ENCODE results near the gene MARCHF3. TPM values are rescaled to one million over a fixed set of nuclear protein-coding genes. Genes with fewer than 3 reads are reported as not detected.

The MARCHF3 gene
- total and polyA plus RNA-seq, 2 donors (not counting 3 experiments of a cell fraction or from before 2014, with no cell fraction given), result 31.9 to 35.0 TPM

DNA sequence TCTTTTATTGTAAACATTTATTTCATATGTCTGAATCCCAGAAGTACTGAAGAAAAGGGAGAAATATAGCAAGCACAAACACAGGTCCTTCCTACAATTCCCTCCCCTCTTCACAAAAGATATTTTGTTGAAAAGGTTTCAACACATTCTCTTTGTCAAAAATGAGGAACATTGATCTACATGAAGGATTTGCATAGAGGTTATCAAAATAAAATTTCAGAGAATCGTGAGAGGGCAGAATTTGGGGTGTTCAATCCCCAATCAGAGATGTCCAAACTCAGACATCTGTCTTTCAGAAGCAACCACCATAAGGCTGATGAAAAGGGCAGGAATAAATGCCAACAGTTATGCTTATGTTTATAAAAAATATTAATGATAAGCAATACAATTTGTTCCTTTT, 69.2 kb downstream of the MARCHF3 start:
- H4K20me1 ChIP-seq (replicated peaks; ENCODE audit: control insufficient read depth, extremely low read depth, insufficient read depth, low read length), result no peaks in the 10 kb centered on the region
- ChIA-PET POLR2A (no interaction called here), CTCF (no interaction called here)
- no peaks in the 10 kb centered on the region for H3K27me3 ChIP-seq (ENCODE audit: control insufficient read depth in 2 of 2, insufficient read depth in 2 of 2, low read length in 2 of 2)
- H3K4me1 ChIP-seq (ENCODE audit: control insufficient read depth, extremely low read depth, insufficient read depth, low read length), result peaks cover 13% of the 10 kb centered on the region
- no peaks in the 10 kb centered on the region for H3K9me3 ChIP-seq (replicated peaks; ENCODE audit: control insufficient read depth, insufficient read depth, low read length)
- no peak overlapping the region for H3K9ac ChIP-seq (replicated peaks; ENCODE audit: extremely low read depth, insufficient read depth, low read length)
- H3K36me3 ChIP-seq (ENCODE audit: control insufficient read depth in 2 of 2, extremely low read depth in 1 of 2, insufficient read depth in 2 of 2, low read length in 2 of 2), result no peaks in the 10 kb centered on the region
- no peak for DNase-seq (ENCODE audit: low read depth, low spot score)
- no peak overlapping the region for H3K27ac ChIP-seq (ENCODE audit: insufficient read depth, low read depth, low read length)
- FAIRE-seq, result no peak
- H3K79me2 ChIP-seq (ENCODE audit: control insufficient read depth, insufficient read depth, low read length), result peaks cover 54% of the 10 kb centered on the region
- intact Hi-C loops (cut with micrococcal nuclease), result loop anchor here (10.0 kb wide), 1 partner anchor 534 kb away; no protein-coding TSS in a partner anchor
- no TSS peak for BruUV-seq (replicated peaks)
- H2AFZ ChIP-seq (ENCODE audit: low read depth, low read length), result no peak overlapping the region
- peaks cover 2% of the 10 kb centered on the region for H3K9me1 ChIP-seq (replicated peaks; ENCODE audit: control insufficient read depth, extremely low read depth, insufficient read depth, low read length)
- no peak overlapping the region for H3K4me3 ChIP-seq (replicated peaks in 1 of 3; ENCODE audit: insufficient read depth in 1 of 3, low read depth in 1 of 3, low read length in 3 of 3)
- TF ChIP-seq FOS (IDR thresholded peaks at IDR 0.05; ENCODE audit: borderline replicate concordance, insufficient read depth, low read length), result no peak
- TF ChIP-seq MYC (IDR thresholded peaks at IDR 0.05; ENCODE audit: low read depth, low read length), result no peak
- no peak for TF ChIP-seq GATA2 (IDR thresholded peaks at IDR 0.05; ENCODE audit: insufficient read depth, insufficient read length, low read depth, low read length)
- TF ChIP-seq EZH2 (IDR thresholded peaks at IDR 0.05; ENCODE audit: borderline replicate concordance, low read depth, low read length, severe bottlenecking), result no peak
- no peak for TF ChIP-seq POLR2AphosphoS5 (IDR thresholded peaks at IDR 0.05; ENCODE audit: insufficient read depth, low read depth, low read length)
- TF ChIP-seq JUN (IDR thresholded peaks at IDR 0.05; ENCODE audit: borderline replicate concordance, insufficient read depth, insufficient read length, low read depth), result no peak
- TF ChIP-seq, protein P1, sequence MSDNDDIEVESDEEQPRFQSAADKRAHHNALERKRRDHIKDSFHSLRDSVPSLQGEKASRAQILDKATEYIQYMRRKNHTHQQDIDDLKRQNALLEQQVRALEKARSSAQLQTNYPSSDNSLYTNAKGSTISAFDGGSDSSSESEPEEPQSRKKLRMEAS (IDR thresholded peaks at IDR 0.05; ENCODE audit: insufficient read depth, insufficient read length), result no peak
- TF ChIP-seq POLR2A (IDR thresholded peaks at IDR 0.05; ENCODE audit: low read depth, low read length), result no peak
- TF ChIP-seq, protein P2, sequence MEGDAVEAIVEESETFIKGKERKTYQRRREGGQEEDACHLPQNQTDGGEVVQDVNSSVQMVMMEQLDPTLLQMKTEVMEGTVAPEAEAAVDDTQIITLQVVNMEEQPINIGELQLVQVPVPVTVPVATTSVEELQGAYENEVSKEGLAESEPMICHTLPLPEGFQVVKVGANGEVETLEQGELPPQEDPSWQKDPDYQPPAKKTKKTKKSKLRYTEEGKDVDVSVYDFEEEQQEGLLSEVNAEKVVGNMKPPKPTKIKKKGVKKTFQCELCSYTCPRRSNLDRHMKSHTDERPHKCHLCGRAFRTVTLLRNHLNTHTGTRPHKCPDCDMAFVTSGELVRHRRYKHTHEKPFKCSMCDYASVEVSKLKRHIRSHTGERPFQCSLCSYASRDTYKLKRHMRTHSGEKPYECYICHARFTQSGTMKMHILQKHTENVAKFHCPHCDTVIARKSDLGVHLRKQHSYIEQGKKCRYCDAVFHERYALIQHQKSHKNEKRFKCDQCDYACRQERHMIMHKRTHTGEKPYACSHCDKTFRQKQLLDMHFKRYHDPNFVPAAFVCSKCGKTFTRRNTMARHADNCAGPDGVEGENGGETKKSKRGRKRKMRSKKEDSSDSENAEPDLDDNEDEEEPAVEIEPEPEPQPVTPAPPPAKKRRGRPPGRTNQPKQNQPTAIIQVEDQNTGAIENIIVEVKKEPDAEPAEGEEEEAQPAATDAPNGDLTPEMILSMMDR (IDR thresholded peaks at IDR 0.05; ENCODE audit: extremely low read depth in 1 of 2, insufficient read depth in 1 of 2, low read depth in 1 of 2, low read length in 2 of 2), result no peak
- H3K4me2 ChIP-seq (ENCODE audit: insufficient read depth, low read length), result no peak overlapping the region
- dilution Hi-C loops (cut with MboI; ENCODE audit: extremely low pct_ligation_motif_present, low sequenced_read_pairs), result no loop called here

Measured in endothelial cell of umbilical vein (primary cell).